H9 (cell line): Measurements from ENCODE around the gene MAGEA2. TPM values are rescaled to one million over a fixed set of nuclear protein-coding genes. Genes with fewer than 3 reads are reported as not detected.
"Not testable (repeated sequence)": the region's sequence is repeated elsewhere in the genome, so short reads cannot be mapped to it uniquely, and the experiment has no call there.

Experiments
- DNase-seq: peaks from one replicate; pipeline ENCODE4 v3.0.0-alpha.2; 2017
- H2AFZ ChIP-seq: one replicate; pipeline ENCODE4 v1.6.1; 2013; ENCODE audit warnings: mild to moderate bottlenecking, low read length, control low read depth, moderate library complexity
- H2AK5ac ChIP-seq: 2 replicates; pipeline ENCODE4 v1.6.1; 2013; ENCODE audit warnings: low read length, control low read depth, mixed read lengths; ENCODE audit not compliant: insufficient read length
- H2BK120ac ChIP-seq: one replicate; pipeline ENCODE4 v1.6.1; 2013; ENCODE audit warnings: low read depth, mild to moderate bottlenecking, low read length, control low read depth, inconsistent platforms; ENCODE audit not compliant: poor library complexity, severe bottlenecking
- H2BK12ac ChIP-seq: 2 replicates; pipeline ENCODE4 v1.6.1; 2013; ENCODE audit warnings: low read length, control low read depth, mixed read lengths, low read depth; ENCODE audit not compliant: insufficient read length
- H2BK15ac ChIP-seq: 2 replicates; pipeline ENCODE4 v1.6.1; 2013; ENCODE audit warnings: low read depth, low read length, control low read depth
- H2BK20ac ChIP-seq: one replicate; pipeline ENCODE4 v1.6.1; 2013; ENCODE audit warnings: low read depth, mild to moderate bottlenecking, low read length, control low read depth, inconsistent platforms; ENCODE audit not compliant: poor library complexity, severe bottlenecking
- H2BK5ac ChIP-seq: 2 replicates; pipeline ENCODE4 v1.6.1; 2013; ENCODE audit warnings: low read length, control low read depth, mixed read lengths; ENCODE audit not compliant: insufficient read length
- H3K14ac ChIP-seq: 2 replicates; pipeline ENCODE4 v1.6.1; 2013; ENCODE audit warnings: low read length, control low read depth; ENCODE audit not compliant: insufficient read depth
- H3K18ac ChIP-seq: 2 replicates; pipeline ENCODE4 v1.6.1; 2013; ENCODE audit warnings: low read depth, mild to moderate bottlenecking, mixed read lengths, low read length, control low read depth; ENCODE audit not compliant: insufficient read length
- H3K23ac ChIP-seq: 2 replicates; pipeline ENCODE4 v1.6.1; 2013; ENCODE audit warnings: low read length, control low read depth, mixed read lengths, low read depth; ENCODE audit not compliant: insufficient read length
- H3K23me2 ChIP-seq: 2 replicates; pipeline ENCODE4 v1.6.1; 2013; ENCODE audit warnings: low read depth, mild to moderate bottlenecking, mixed read lengths, low read length, control low read depth; ENCODE audit not compliant: insufficient read length, poor library complexity, severe bottlenecking
- H3K27ac ChIP-seq: 2 replicates; pipeline ENCODE4 v1.5.1; 2013; ENCODE audit warnings: low read length, control low read depth, mixed read lengths, low read depth; ENCODE audit not compliant: insufficient read length
- H3K27me3 ChIP-seq: 2 replicates; pipeline ENCODE4 v1.6.1; 2013; ENCODE audit warnings: low read length, control low read depth, inconsistent platforms; ENCODE audit not compliant: insufficient read depth
- H3K4ac ChIP-seq: 2 replicates; pipeline ENCODE4 v1.6.1; 2013; ENCODE audit warnings: low read depth, mild to moderate bottlenecking, control low read depth, inconsistent platforms, low read length, moderate library complexity
- H3K4me1 ChIP-seq: 2 replicates; pipeline ENCODE4 v1.6.1; 2013; ENCODE audit warnings: low read length, control low read depth, inconsistent platforms; ENCODE audit not compliant: insufficient read depth
- H3K4me2 ChIP-seq: 2 replicates; pipeline ENCODE4 v1.6.1; 2013; ENCODE audit warnings: low read length, control low read depth, mixed read lengths; ENCODE audit not compliant: insufficient read length, insufficient read depth
- H3K56ac ChIP-seq: 2 replicates; pipeline ENCODE4 v1.6.1; 2013; ENCODE audit warnings: low read depth, mild to moderate bottlenecking, mixed read lengths, low read length, control low read depth; ENCODE audit not compliant: insufficient read length
- H3K79me1 ChIP-seq: 2 replicates; pipeline ENCODE4 v1.6.1; 2013; ENCODE audit warnings: low read depth, mild to moderate bottlenecking, moderate library complexity, low read length, control low read depth, inconsistent platforms; ENCODE audit not compliant: insufficient read depth, poor library complexity, severe bottlenecking
- H3K79me2 ChIP-seq: 2 replicates; pipeline ENCODE4 v1.6.1; 2013; ENCODE audit warnings: low read length, control low read depth, inconsistent platforms; ENCODE audit not compliant: insufficient read depth
- H3K9ac ChIP-seq: 2 replicates; pipeline ENCODE4 v1.6.1; 2013; ENCODE audit warnings: low read length, control low read depth, mixed read lengths; ENCODE audit not compliant: insufficient read length; ENCODE audit errors: extremely low read depth
- H3K9me3 ChIP-seq: one replicate; pipeline ENCODE4 v1.6.1; 2013; ENCODE audit warnings: low read depth, low read length, inconsistent platforms; ENCODE audit not compliant: control insufficient read depth
- H3T11ph ChIP-seq: one replicate; pipeline ENCODE4 v1.6.1; 2013; ENCODE audit warnings: mild to moderate bottlenecking, low read length, control low read depth, inconsistent platforms
- H4K20me1 ChIP-seq: one replicate; pipeline ENCODE4 v1.6.1; 2013; ENCODE audit not compliant: control insufficient read depth, insufficient read length, insufficient read depth
- H4K5ac ChIP-seq: 2 replicates; pipeline ENCODE4 v1.6.1; 2013; ENCODE audit warnings: low read depth, mild to moderate bottlenecking, mixed read lengths, low read length, control low read depth; ENCODE audit not compliant: insufficient read length
- H4K8ac ChIP-seq: replicated peaks from 2 replicates; pipeline ENCODE4 v1.6.1; 2013; ENCODE audit warnings: low read length, control low read depth, mixed read lengths, low read depth; ENCODE audit not compliant: insufficient read length
- H4K91ac ChIP-seq: 2 replicates; pipeline ENCODE4 v1.6.1; 2013; ENCODE audit warnings: low read depth, mild to moderate bottlenecking, moderate library complexity, mixed read lengths, low read length, control low read depth; ENCODE audit not compliant: insufficient read length
- H3K27ac Mint-ChIP-seq, 3 experiments: 2 replicates in 2 of 3; 3 replicates in 1 of 3; pipeline ENCODE4 v1.8.0; 2020 to 2021; ENCODE audit warnings: mixed read lengths in 3 of 3, mild to moderate bottlenecking in 1 of 3, moderate library complexity in 1 of 3
- H3K27me3 Mint-ChIP-seq: 2 replicates; pipeline ENCODE4 v1.8.0; 2021; ENCODE audit warnings: low read depth, mild to moderate bottlenecking, moderate library complexity, mixed read lengths
- H3K36me3 Mint-ChIP-seq, 3 experiments: 2 replicates in 2 of 3; 3 replicates in 1 of 3; pipeline ENCODE4 v1.8.0; 2020 to 2021; ENCODE audit warnings: low read depth in 3 of 3, mixed read lengths in 3 of 3; ENCODE audit not compliant: insufficient read depth in 1 of 3
- H3K4me1 Mint-ChIP-seq, 2 experiments: 2 replicates each; pipeline ENCODE4 v1.8.0; 2020; ENCODE audit warnings: mixed read lengths in 2 of 2
- H3K4me3 Mint-ChIP-seq, 2 experiments: 2 replicates in 1 of 2; 3 replicates in 1 of 2; pipeline ENCODE4 v1.8.0; 2020 to 2021; ENCODE audit warnings: mild to moderate bottlenecking in 2 of 2, mixed read lengths in 2 of 2, moderate library complexity in 1 of 2
- H3K9me3 Mint-ChIP-seq, 2 experiments: 2 replicates in 1 of 2; 3 replicates in 1 of 2; pipeline ENCODE4 v1.8.0; 2020; ENCODE audit warnings: mild to moderate bottlenecking in 2 of 2, mixed read lengths in 2 of 2, moderate library complexity in 1 of 2
- WGBS: extraction: QIAGEN DNeasy Blood & Tissue Kit; methylation state at CpG from one replicate; pipeline ENCODE4 v1.1.7; 2013; ENCODE audit warnings: missing lambda C conversion rate, low lambda C conversion rate, mixed read lengths; ENCODE audit not compliant: insufficient read length; ENCODE audit errors: extremely low coverage; 5-methylcytosine and 5-hydroxymethylcytosine counted together
- long read RNA-seq: library from polyadenylated mRNA; unstranded; transcript quantifications from one replicate; pipeline ENCODE4 v2.0.0, GENCODE V29; 2020
- total RNA-seq: library from RNA; stranded (reverse); gene quantifications from 2 replicates; pipeline ENCODE4 v1.2.1, GENCODE V29; 2021

The MAGEA2 gene, protein sequence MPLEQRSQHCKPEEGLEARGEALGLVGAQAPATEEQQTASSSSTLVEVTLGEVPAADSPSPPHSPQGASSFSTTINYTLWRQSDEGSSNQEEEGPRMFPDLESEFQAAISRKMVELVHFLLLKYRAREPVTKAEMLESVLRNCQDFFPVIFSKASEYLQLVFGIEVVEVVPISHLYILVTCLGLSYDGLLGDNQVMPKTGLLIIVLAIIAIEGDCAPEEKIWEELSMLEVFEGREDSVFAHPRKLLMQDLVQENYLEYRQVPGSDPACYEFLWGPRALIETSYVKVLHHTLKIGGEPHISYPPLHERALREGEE
- 0.13 and 0.22 TPM in 2 replicates for total RNA-seq
- long read RNA-seq, partial matches to known transcripts = 0 of 2 reads
- long read RNA-seq, other reads (novel, unspliced or antisense) = 0 of 2 reads

DNA sequence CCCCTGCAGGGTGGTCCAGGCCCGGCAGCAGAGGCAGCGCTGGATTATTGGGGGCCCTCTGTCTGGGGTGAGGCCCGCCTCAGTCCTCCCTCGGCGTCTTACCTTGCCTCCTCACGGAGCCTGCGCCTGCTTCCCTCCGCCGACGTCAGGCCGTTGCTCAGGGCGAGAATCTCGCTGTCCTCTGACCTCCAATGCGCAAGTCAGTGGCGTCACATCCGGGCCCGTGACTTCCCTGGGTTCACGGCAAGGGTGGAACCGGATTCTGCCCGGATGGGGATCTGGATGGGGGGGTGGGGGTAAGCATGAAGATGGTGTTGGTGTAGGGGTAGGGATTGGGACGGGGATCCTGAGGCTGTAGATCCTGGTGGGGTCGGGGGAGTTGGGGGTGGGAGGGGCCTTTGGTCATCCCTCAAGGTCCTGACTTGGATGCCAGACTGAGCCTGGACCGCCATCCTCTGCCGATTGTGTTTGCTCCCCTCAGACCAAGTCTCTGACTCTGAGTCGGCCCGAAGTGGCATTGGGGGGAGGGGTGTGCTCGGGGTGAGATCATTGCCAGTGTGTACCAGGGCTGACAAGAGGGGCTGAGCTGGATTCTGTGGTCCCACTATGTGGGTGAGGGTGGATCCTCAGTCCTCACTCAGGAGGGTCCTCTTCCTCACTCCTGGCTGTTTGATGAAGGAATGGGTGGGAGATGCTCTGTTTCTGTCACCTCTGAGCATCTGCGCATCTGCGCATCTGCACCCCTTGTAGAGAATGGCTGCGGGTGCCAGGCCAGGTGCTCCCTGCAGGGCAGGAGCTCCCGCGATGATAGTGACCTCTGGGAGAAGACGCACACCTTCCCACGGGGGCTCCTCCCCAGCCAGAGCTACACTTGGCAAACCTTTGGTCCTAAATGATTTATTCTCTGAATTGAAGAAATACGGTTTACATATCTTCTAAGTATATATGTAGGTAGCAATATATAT is at the start of gene MAGEA2:
TSS of gene MAGEA2 (minus strand) at position 157 of the 965 bp plus-strand sequence. CDS start 2,479 bp downstream, outside the sequence.
- not testable (repeated sequence) for H4K5ac ChIP-seq, H3K23me2 ChIP-seq, H3K4me1 ChIP-seq, H2BK20ac ChIP-seq, H3K9ac ChIP-seq, H3K18ac ChIP-seq, H3K56ac ChIP-seq, H3K27ac Mint-ChIP-seq, H3K23ac ChIP-seq, H2AK5ac ChIP-seq, H2BK5ac ChIP-seq, H2BK12ac ChIP-seq, H3K14ac ChIP-seq, H3K9me3 Mint-ChIP-seq, H3K27me3 Mint-ChIP-seq, H3K79me1 ChIP-seq, H3K36me3 Mint-ChIP-seq, DNase-seq, H3K27me3 ChIP-seq, H2AFZ ChIP-seq, H3K4me3 Mint-ChIP-seq, H4K20me1 ChIP-seq, H4K91ac ChIP-seq, H3K4me2 ChIP-seq, H3K4me1 Mint-ChIP-seq, H3K9me3 ChIP-seq, H4K8ac ChIP-seq, H2BK120ac ChIP-seq, H3K27ac ChIP-seq, H3K79me2 ChIP-seq, H2BK15ac ChIP-seq, H3T11ph ChIP-seq, H3K4ac ChIP-seq
- WGBS = no CpG with 5 or more reads among the region's 35 CpGs
